Endothelial cell of umbilical vein (primary cell): ENCODE measurements around the gene ALPL. TPM values are rescaled to one million over a fixed set of nuclear protein-coding genes. Genes with fewer than 3 reads are reported as not detected.
A peak's percentile ranks its signal among the peaks of the same experiment; 100 is the strongest.

Experiments
- BruUV-seq: library from RNA; stranded (reverse); fragments of 400-500 nt; replicated peaks from 2 replicates; lab custom pipeline; 2021; lab: Mats Ljungman, UMichigan
- CTCF ChIA-PET: fragments of 300-600, 350-600 bp; sonication (Branson Sonifier 250); formaldehyde crosslinking; loops from one replicate; lab custom pipeline; 2021; ENCODE audit warnings: antibody characterized with exemption, inconsistent platforms; lab: Charles Lee
- POLR2A ChIA-PET: fragments of 300-600, 350-600 bp; sonication (Branson Sonifier 250); formaldehyde crosslinking; loops from one replicate; lab custom pipeline; 2021; ENCODE audit warnings: antibody characterized with exemption, inconsistent platforms; lab: Charles Lee
- DNase-seq: peaks from one replicate; pipeline ENCODE4 v3.0.0-alpha.2; 2011; ENCODE audit warnings: low read depth, low spot score
- FAIRE-seq: peaks from 2 replicates; lab custom pipeline; 2011; peaks lifted over from hg19 to GRCh38; lab: Jason Lieb, UNC
- H2AFZ ChIP-seq: 2 replicates; pipeline ENCODE4 v1.6.0; 2012; ENCODE audit warnings: low read depth, low read length, control low read depth, inconsistent platforms
- H3K27ac ChIP-seq: 2 replicates; pipeline ENCODE4 v1.5.1; 2011; ENCODE audit warnings: low read depth, mild to moderate bottlenecking, control low read depth, low read length, moderate library complexity; ENCODE audit not compliant: insufficient read depth
- H3K27me3 ChIP-seq, 2 experiments: 2 replicates each; pipeline versions ENCODE4 v1.6.0 to v1.6.1; 2011; ENCODE audit warnings: low read length in 2 of 2, mixed read lengths in 1 of 2; ENCODE audit not compliant: control insufficient read depth in 2 of 2, insufficient read depth in 2 of 2
- H3K36me3 ChIP-seq, 2 experiments: 2 replicates in 1 of 2; 3 replicates in 1 of 2; pipeline ENCODE4 v1.5.1; 2011; ENCODE audit warnings: low read length in 2 of 2, mild to moderate bottlenecking in 1 of 2, moderate library complexity in 1 of 2; ENCODE audit not compliant: control insufficient read depth in 2 of 2, insufficient read depth in 2 of 2; ENCODE audit errors: extremely low read depth in 1 of 2
- H3K4me1 ChIP-seq: 3 replicates; pipeline ENCODE4 v1.5.1; 2011; ENCODE audit warnings: mild to moderate bottlenecking, low read length; ENCODE audit not compliant: control insufficient read depth, insufficient read depth; ENCODE audit errors: extremely low read depth
- H3K4me2 ChIP-seq: 2 replicates; pipeline ENCODE4 v1.6.1; 2011; ENCODE audit warnings: low read length, control low read depth, mixed read lengths; ENCODE audit not compliant: insufficient read depth
- H3K4me3 ChIP-seq, 3 experiments: fragments of 200-600 bp in 1 of 3; sonication (generic), shearing (Covaris generic) in 1 of 3; replicated peaks in 1 of 3; 2 replicates each; pipeline ENCODE4 v1.5.1; 2011 to 2016; ENCODE audit warnings: control low read depth in 3 of 3, low read length in 3 of 3, mild to moderate bottlenecking in 2 of 3, inconsistent platforms in 1 of 3, low read depth in 1 of 3, moderate library complexity in 1 of 3; ENCODE audit not compliant: insufficient read depth in 1 of 3
- H3K79me2 ChIP-seq: 2 replicates; pipeline ENCODE4 v1.6.0; 2012; ENCODE audit warnings: low read length, inconsistent platforms; ENCODE audit not compliant: control insufficient read depth, insufficient read depth
- H3K9ac ChIP-seq: replicated peaks from 2 replicates; pipeline ENCODE3; 2011; ENCODE audit warnings: low read length, control low read depth; ENCODE audit not compliant: insufficient read depth; ENCODE audit errors: extremely low read depth
- H3K9me1 ChIP-seq: replicated peaks from 3 replicates; pipeline ENCODE4 v1.6.0; 2011; ENCODE audit warnings: mild to moderate bottlenecking, low read length; ENCODE audit not compliant: control insufficient read depth, insufficient read depth; ENCODE audit errors: extremely low read depth
- H3K9me3 ChIP-seq: replicated peaks from 2 replicates; pipeline ENCODE4 v1.5.1; 2012; ENCODE audit warnings: low read length, inconsistent platforms; ENCODE audit not compliant: control insufficient read depth, insufficient read depth
- H4K20me1 ChIP-seq: replicated peaks from 2 replicates; pipeline ENCODE3; 2011; ENCODE audit warnings: mild to moderate bottlenecking, low read length; ENCODE audit not compliant: control insufficient read depth, insufficient read depth; ENCODE audit errors: extremely low read depth
- EZH2 ChIP-seq: IDR thresholded peaks from 2 replicates; pipeline ENCODE4 v1.6.1; 2012; ENCODE audit warnings: borderline replicate concordance, low read depth, mild to moderate bottlenecking, moderate library complexity, low read length, inconsistent platforms; ENCODE audit not compliant: severe bottlenecking
- FOS ChIP-seq: IDR thresholded peaks from 2 replicates; pipeline ENCODE4 v1.6.1; 2011; ENCODE audit warnings: mild to moderate bottlenecking, low read length, moderate library complexity, borderline replicate concordance; ENCODE audit not compliant: insufficient read depth
- dilution Hi-C: fragments of 300-500 bp; cut with MboI; formaldehyde crosslinking; loops from one replicate; pipeline ENCODE4 v1.15.0; 2019; ENCODE audit warnings: low sequenced_read_pairs; ENCODE audit not compliant: extremely low pct_ligation_motif_present
- intact Hi-C: fragments of 100-400 bp; cut with micrococcal nuclease; formaldehyde crosslinking; loops from one replicate; pipeline ENCODE4 v1.10.0; 2022
- polyA plus RNA-seq, 4 experiments: library from polyadenylated mRNA; depleted of rRNA in 3 of 4; stranded (reverse) in 3 of 4; unstranded in 1 of 4; fragments of >200 nt; gene quantifications; 2 replicates each; pipeline versions ENCODE4 v1.2.1 to v1.2.3, GENCODE V29; 2011 to 2012; ENCODE audit warnings: missing spikeins in 1 of 4
- total RNA-seq: library from RNA; stranded (reverse); gene quantifications from 2 replicates; pipeline ENCODE4 v1.2.3, GENCODE V29; 2021
- TF ChIP-seq, protein P1 (sequence below): IDR thresholded peaks from 2 replicates; pipeline ENCODE4 v1.6.1; 2011; ENCODE audit not compliant: insufficient read depth, insufficient read length

ALPL gene
- total and polyA plus RNA-seq, 2 donors (not counting 3 experiments of a cell fraction or from before 2014, with no cell fraction given): 0.38 to 0.92 TPM

DNA sequence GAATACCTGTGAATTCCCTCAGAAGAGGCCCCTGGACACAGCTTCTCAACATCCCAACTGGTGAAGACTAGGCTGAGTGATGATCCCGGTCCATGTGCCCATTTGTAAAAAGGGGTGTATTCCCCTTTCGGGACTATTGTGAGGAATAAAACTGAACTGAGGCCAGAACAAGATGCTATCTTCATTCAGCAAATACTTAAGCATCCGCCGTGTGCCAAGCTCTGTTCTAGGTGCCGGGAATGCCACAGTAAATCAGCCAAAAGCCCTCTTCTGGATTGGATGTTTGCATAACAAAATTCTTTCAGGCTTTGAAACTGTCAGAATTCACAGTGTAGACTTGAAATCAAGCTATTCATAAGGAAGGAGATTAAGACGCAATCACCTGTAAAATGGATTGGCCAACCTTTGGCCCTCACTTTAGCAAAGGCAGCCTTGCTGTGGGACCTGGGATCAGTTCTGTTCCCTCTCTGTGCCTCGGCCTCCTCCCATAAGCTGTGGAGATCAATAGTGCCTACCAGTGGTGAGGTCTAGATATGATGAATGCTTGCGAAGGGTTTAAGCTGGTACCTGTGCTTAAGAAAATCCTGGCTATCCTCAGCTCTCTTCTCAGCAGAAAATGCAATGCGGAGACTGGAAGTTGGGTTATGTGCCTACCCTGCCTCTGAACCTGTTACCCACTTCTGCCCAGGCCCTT lies 1.8 kb downstream of the ALPL start:
- Histone ChIP-seq H3K27ac (no peak overlapping the region), H3K4me1 (peaks cover 3% of the 10 kb centered on the region), H3K79me2 (no peaks in the 10 kb centered on the region), H3K36me3 (no peaks in the 10 kb centered on the region), H3K9me3 (no peaks in the 10 kb centered on the region), H3K27me3 (peaks cover 51 to 56% of the 10 kb centered on the region in 2 experiments), H3K9ac (no peak overlapping the region), H3K4me3 (no peak overlapping the region), H3K4me2 (no peak overlapping the region), H4K20me1 (no peaks in the 10 kb centered on the region), H3K9me1 (no peaks in the 10 kb centered on the region), H2AFZ (no peak overlapping the region)
- CTCF ChIA-PET: interaction anchor here (0.5 to 1.8 kb wide), 11 partner anchors 13 to 689 kb away, joined by 3 to 6 read pairs (median 3); no protein-coding TSS in a partner anchor
- BruUV-seq: no TSS peak
- intact Hi-C loops: loop anchor here (2.0 kb wide), 1 partner anchor 148 kb away; no protein-coding TSS in a partner anchor
- POLR2A ChIA-PET: no interaction called here
- dilution Hi-C loops: no loop called here
- DNase-seq (no peak), FAIRE-seq (no peak)
- peak; percentile 69 for TF ChIP-seq EZH2
- TF ChIP-seq, protein P1, sequence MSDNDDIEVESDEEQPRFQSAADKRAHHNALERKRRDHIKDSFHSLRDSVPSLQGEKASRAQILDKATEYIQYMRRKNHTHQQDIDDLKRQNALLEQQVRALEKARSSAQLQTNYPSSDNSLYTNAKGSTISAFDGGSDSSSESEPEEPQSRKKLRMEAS: no peak

GRCh38 chr1:21511579-21512522 lies 2.6 kb downstream of the ALPL start:
- POLR2A ChIA-PET: no interaction called here
- DNase-seq (no peak), FAIRE-seq (no peak)
- intact Hi-C loops (loop anchor here (2.0 kb wide), 1 partner anchor 147 kb away; no protein-coding TSS in a partner anchor), dilution Hi-C loops (no loop called here)
- Histone ChIP-seq H3K4me2 (no peak overlapping the region), H3K9me1 (no peaks in the 10 kb centered on the region), H2AFZ (no peak overlapping the region), H3K27ac (no peak overlapping the region), H3K79me2 (no peaks in the 10 kb centered on the region), H3K36me3 (no peaks in the 10 kb centered on the region), H3K9ac (no peak overlapping the region), H3K27me3 (peaks cover 50 to 55% of the 10 kb centered on the region in 2 experiments), H3K4me3 (no peak overlapping the region), H4K20me1 (no peaks in the 10 kb centered on the region), H3K9me3 (no peaks in the 10 kb centered on the region), H3K4me1 (peaks cover 3% of the 10 kb centered on the region)
- TF ChIP-seq FOS (no peak), EZH2 (peak; percentile 47)
- CTCF ChIA-PET: interaction anchor here (0.5 to 1.8 kb wide), 13 partner anchors 12 to 690 kb away, joined by 3 to 6 read pairs (median 3); no protein-coding TSS in a partner anchor
- no TSS peak for BruUV-seq
